Peyer's patch (tissue), 4 donors: ENCODE results near the gene TMEM52. TPM values are rescaled to one million over a fixed set of nuclear protein-coding genes. Genes with fewer than 3 reads are reported as not detected.

Source experiments
- DNase-seq, 3 donors: peaks; one replicate each; pipeline ENCODE4 v3.0.0-alpha.2; 2017 to 2019
- H3K27ac ChIP-seq, 4 donors: fragments of 200-600 bp; sonication (generic); one replicate each; pipeline ENCODE4 v1.5.1; 2016 to 2019
- H3K27me3 ChIP-seq, 2 donors: fragments of 200-600 bp; sonication (generic); one replicate each; pipeline ENCODE4 v1.5.1; 2019
- H3K36me3 ChIP-seq, 3 donors: fragments of 200-600 bp; sonication (generic); one replicate each; pipeline ENCODE4 v1.5.1; 2016 to 2019
- H3K4me1 ChIP-seq, 4 donors: fragments of 200-600 bp; sonication (generic); one replicate each; pipeline ENCODE4 v1.5.1; 2016 to 2019
- H3K4me3 ChIP-seq, 4 donors: fragments of 200-600 bp; sonication (generic); 1 replicate in 3 of 4; 2 replicates in 1 of 4; pipeline ENCODE4 v1.5.1; 2016 to 2019; ENCODE audit warnings: mild to moderate bottlenecking in 1 of 4
- H3K9me3 ChIP-seq, 4 donors: fragments of 200-600 bp; sonication (generic); one replicate each; pipeline ENCODE4 v1.5.1; 2016 to 2019; ENCODE audit warnings: mild to moderate bottlenecking in 1 of 4
- POLR2A ChIP-seq, 2 donors: fragments of 450-650 bp; IDR thresholded peaks; one replicate each; pipeline ENCODE4 v1.5.1; 2017; ENCODE audit warnings: antibody characterized with exemption in 2 of 2, mild to moderate bottlenecking in 2 of 2, moderate library complexity in 2 of 2
- total RNA-seq, 4 donors: library from RNA; depleted of rRNA; stranded (reverse); fragments of >200 nt; gene quantifications; one replicate each; pipeline ENCODE4 v1.1.0, GENCODE V29; 2016
- TF ChIP-seq, protein P1 (sequence below), 6 experiments: fragments of 450-650 bp in 4 of 6; fragments of 200-600 bp in 2 of 6; sonication (generic) in 1 of 6; IDR thresholded peaks; one replicate each; pipeline ENCODE4 v1.5.1; 2017 to 2019; ENCODE audit warnings: antibody characterized with exemption in 6 of 6, mild to moderate bottlenecking in 3 of 6, moderate library complexity in 1 of 6

TMEM52 gene
- total RNA-seq, 4 donors from 2014 or later: 2.2 to 11.6 (median 6.4) TPM

DNA sequence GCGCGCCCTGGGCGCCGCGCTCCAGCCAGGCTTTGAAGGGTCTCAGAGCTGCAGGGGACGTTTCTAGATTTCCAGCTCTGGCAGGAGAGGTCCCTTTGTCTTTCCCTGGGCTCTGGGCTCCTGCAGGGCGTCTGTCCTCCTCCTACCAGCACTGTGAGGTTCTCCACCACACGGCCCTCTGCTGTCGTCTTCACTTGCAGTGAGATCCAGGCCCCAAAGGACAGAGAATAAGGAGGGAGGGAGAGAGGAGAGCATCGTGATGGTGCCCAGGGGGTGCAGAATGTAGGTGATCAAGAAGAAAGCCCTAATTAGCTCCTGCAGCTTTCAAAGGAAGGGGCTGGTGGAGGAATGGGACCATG, 24.0 kb downstream of the TMEM52 start:
- Histone ChIP-seq H3K4me1 (peaks cover 8 to 55% (median 30%) of the 10 kb centered on the region in 4 donors), H3K36me3 (no peaks in the 10 kb centered on the region), H3K27ac (peak overlapping the region; percentile 17 to 99 (median 81)), H3K9me3 (no peaks in the 10 kb centered on the region), H3K27me3 (no peaks in the 10 kb centered on the region), H3K4me3 (peak overlapping the region in 2 of 4 donors; percentile 0 to 1)
- DNase-seq: no peak
- TF ChIP-seq, protein P1, sequence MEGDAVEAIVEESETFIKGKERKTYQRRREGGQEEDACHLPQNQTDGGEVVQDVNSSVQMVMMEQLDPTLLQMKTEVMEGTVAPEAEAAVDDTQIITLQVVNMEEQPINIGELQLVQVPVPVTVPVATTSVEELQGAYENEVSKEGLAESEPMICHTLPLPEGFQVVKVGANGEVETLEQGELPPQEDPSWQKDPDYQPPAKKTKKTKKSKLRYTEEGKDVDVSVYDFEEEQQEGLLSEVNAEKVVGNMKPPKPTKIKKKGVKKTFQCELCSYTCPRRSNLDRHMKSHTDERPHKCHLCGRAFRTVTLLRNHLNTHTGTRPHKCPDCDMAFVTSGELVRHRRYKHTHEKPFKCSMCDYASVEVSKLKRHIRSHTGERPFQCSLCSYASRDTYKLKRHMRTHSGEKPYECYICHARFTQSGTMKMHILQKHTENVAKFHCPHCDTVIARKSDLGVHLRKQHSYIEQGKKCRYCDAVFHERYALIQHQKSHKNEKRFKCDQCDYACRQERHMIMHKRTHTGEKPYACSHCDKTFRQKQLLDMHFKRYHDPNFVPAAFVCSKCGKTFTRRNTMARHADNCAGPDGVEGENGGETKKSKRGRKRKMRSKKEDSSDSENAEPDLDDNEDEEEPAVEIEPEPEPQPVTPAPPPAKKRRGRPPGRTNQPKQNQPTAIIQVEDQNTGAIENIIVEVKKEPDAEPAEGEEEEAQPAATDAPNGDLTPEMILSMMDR (IDR thresholded peaks at IDR 0.05): no peak
- TF ChIP-seq POLR2A (IDR thresholded peaks at IDR 0.05): no peak

DNA sequence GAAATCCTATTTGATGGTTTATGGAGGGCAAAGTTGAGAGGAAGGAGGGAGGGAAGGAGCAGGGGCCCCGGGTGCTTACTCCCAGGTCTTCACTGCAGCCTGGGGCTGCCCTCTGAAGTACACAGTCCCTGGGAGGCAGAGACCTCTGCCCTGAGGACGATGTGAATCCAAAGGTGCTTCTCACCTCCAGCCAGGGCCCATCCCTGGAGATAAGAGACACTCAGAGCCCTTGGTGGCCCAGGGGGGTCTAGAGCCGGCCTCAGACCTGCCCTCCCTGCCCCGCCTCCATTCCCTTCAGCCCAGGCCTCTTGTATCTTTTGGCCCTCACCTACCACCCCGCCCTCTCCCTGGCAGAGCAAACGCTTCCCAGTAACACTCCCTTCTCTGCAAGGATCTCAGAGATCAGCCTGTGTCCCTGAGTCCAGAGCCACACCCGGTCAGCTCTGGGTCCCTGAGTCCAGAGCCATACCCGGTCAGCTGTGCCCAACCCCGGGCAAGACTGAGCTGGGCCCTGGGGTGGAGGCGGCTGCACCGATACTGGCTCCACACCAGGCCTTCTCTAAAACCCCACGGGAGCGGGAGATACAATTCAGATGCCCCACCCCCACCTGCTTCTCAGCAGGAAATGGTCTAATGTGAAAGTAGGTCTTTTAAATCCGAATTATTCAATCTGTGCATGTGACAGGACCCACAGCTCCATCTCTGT, 24.6 kb downstream of the TMEM52 start:
- peaks cover 8 to 55% (median 30%) of the 10 kb centered on the region in 4 donors for H3K4me1 ChIP-seq
- peak overlapping the region in 2 of 4 donors; percentile 0 to 1 for H3K4me3 ChIP-seq
- no peaks in the 10 kb centered on the region for H3K36me3 ChIP-seq
- TF ChIP-seq, protein P1 (IDR thresholded peaks at IDR 0.05): no peak
- peak; percentile 58 to 59 for TF ChIP-seq POLR2A (IDR thresholded peaks at IDR 0.05)
- DNase-seq: peak in 2 of 3 donors; percentile 91 to 92
- H3K27ac ChIP-seq: peak overlapping the region in 3 of 4 donors; percentile 65 to 99 (median 97)
- H3K27me3 ChIP-seq: no peaks in the 10 kb centered on the region
- no peaks in the 10 kb centered on the region for H3K9me3 ChIP-seq

DNA sequence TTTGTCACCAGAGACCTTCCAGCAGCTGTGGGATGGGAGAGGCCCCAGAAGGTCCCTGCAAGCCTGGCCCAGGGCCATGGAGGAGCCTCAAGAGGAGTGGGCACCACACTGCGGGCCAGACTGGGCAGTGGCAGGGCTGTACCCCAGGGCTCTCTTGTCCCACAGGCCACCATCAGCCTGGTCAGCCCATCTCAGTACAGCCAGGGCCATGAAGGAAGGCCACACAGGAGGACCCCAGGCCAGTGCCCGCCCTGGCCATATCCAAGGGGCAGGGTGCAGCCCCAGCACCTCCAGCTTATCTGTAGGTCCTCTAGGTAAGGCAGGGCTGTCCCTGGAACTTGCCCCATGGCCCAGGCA, 25.1 kb downstream of the TMEM52 start:
- peak overlapping the region in 3 of 4 donors; percentile 65 to 99 (median 97) for H3K27ac ChIP-seq

DNA sequence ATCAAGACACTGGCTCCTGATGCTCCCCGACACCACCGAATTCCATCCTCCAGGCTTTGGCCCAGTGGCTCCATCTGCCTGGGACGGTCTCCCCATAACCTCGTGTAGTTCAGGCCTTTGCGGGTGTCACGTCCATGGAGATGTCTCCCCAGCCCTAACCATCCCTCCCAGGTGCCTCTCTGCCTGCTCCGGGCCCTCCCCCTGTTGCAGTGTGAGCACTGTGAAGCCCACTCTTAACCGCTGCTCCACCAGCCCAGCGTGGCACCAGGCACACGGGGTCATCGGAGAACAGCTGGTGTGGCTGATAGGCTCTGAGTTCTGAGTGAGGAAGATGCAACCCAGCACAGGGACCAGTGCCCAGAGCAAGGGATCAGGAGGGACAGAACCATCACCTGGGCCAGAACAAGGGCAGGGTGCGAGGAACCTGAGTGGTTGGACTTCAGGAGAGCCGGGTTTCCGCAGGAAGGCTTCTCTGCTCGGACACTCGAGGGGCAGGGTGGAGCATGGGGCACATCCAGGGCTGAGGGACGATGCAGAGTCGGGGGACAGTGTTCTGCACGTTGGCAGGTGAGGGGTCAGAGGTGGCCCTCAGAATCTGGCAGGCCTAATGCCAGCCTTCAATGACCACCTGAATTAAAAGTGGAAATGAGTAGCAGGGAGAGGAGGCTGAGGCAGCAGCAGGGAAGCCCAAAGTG, 25.6 kb downstream of the TMEM52 start:
- H3K4me3 ChIP-seq: peak overlapping the region in 2 of 4 donors; percentile 6 to 79
- no peaks in the 10 kb centered on the region for H3K36me3 ChIP-seq
- peak overlapping the region in 3 of 4 donors; percentile 65 to 99 (median 97) for H3K27ac ChIP-seq
- DNase-seq: no peak
- no peaks in the 10 kb centered on the region for H3K27me3 ChIP-seq
- no peaks in the 10 kb centered on the region for H3K9me3 ChIP-seq
- peaks cover 8 to 65% (median 36%) of the 10 kb centered on the region in 4 donors for H3K4me1 ChIP-seq
- TF ChIP-seq, protein P1 (IDR thresholded peaks at IDR 0.05): no peak
- TF ChIP-seq POLR2A (IDR thresholded peaks at IDR 0.05): no peak

More for the DNA sequence above, 25.1 kb downstream of the TMEM52 start:
- no peaks in the 10 kb centered on the region for H3K27me3 ChIP-seq
- no peaks in the 10 kb centered on the region for H3K36me3 ChIP-seq
- TF ChIP-seq POLR2A (IDR thresholded peaks at IDR 0.05): peak; percentile 7 to 76
- TF ChIP-seq, protein P1 (IDR thresholded peaks at IDR 0.05): no peak
- H3K9me3 ChIP-seq: no peaks in the 10 kb centered on the region
- H3K4me3 ChIP-seq: peak overlapping the region in 1 of 4 donors; percentile 79
- H3K4me1 ChIP-seq: peaks cover 8 to 60% (median 32%) of the 10 kb centered on the region in 4 donors
- no peak for DNase-seq

DNA sequence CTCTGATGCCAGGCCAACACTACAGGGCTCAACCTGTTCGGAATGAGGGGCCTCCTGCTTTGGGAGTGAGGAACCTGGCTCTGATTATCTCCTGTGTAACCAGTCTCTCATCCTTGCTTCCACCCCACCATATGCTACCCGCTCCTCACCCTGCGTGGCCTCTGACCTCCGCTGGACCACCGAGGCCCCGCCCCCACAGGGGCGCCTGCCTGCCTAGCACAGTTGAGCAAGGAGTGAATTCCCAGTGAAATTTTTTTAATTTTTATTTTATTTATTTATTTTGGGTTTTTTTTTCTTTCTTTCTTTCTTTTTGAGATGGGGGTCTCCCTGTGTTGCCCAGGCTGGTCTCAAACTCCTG, 26.3 kb downstream of the TMEM52 start:
- Histone ChIP-seq H3K9me3 (no peaks in the 10 kb centered on the region), H3K27me3 (no peaks in the 10 kb centered on the region), H3K4me3 (peak overlapping the region in 2 of 4 donors; percentile 79 to 94), H3K4me1 (peaks cover 8 to 69% (median 40%) of the 10 kb centered on the region in 4 donors), H3K36me3 (no peaks in the 10 kb centered on the region), H3K27ac (peak overlapping the region; percentile 97 to 99 (median 99))
- no peak for DNase-seq
- no peak for TF ChIP-seq POLR2A (IDR thresholded peaks at IDR 0.05)
- TF ChIP-seq, protein P1 (IDR thresholded peaks at IDR 0.05): no peak
